H1 (cell line): ENCODE data around the gene TMEM185B.

ENCODE experiments used
- CHD2 ChIP-seq: IDR thresholded peaks from 2 replicates; pipeline ENCODE4 v1.6.1; 2012; ENCODE audit warnings: low read length, improper control_type of control experiment
- POLR2A ChIP-seq, 2 experiments: IDR thresholded peaks; 1 replicate in 1 of 2; 2 replicates in 1 of 2; pipeline ENCODE4 v1.6.1; 2011; ENCODE audit warnings: low read depth in 2 of 2, low read length in 2 of 2, mild to moderate bottlenecking in 2 of 2; ENCODE audit errors: control extremely low read depth in 1 of 2
- RFX5 ChIP-seq: IDR thresholded peaks from 2 replicates; pipeline ENCODE4 v1.6.1; 2011; ENCODE audit warnings: low read depth, low read length, improper control_type of control experiment, borderline replicate concordance
- RXRA ChIP-seq: IDR thresholded peaks from 2 replicates; pipeline ENCODE4 v1.6.1; 2011; ENCODE audit warnings: low read depth, mild to moderate bottlenecking, low read length, moderate library complexity; ENCODE audit not compliant: insufficient read depth
- TF ChIP-seq, protein P1 (sequence below), 3 experiments: IDR thresholded peaks; 1 replicate in 2 of 3; 2 replicates in 1 of 3; pipeline versions ENCODE4 v1.5.1 to v1.6.1; 2011; ENCODE audit warnings: low read length in 3 of 3, mild to moderate bottlenecking in 3 of 3, inconsistent platforms in 2 of 3, low read depth in 1 of 3, moderate library complexity in 1 of 3; ENCODE audit not compliant: insufficient read depth in 1 of 3; ENCODE audit errors: control extremely low read depth in 1 of 3
- TF ChIP-seq, protein P2 (sequence below): IDR thresholded peaks from 2 replicates; pipeline ENCODE4 v1.6.1; 2011; ENCODE audit warnings: low read length, improper control_type of control experiment

DNA sequence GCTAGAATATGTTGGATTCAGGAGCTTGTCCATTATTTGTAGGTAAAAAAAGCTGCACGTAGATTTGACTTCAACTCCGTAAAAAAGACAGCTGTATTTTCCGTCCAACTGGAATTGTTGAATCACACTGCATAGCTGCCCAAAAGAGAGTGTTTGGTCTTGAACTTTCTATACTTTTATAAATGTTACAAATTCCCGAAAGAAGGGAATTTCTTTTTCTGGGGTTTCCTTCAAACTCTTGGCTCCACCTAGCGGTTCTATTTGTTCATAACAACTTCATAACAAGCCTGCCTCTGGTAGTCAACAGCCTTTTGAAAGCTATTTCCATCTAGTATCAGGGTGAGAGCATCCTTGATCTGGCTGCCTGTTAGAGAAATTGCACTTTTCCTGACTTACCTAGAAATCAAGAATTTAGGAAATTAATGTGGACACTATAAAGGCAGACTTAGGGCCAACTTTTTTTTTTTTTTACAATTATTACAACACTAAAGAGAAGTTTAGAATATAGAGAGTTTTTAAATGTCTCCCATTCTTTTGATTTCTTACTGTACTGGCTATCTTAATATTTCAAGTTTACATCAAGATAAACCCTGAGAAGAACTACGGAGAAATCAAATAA is 48.1 kb downstream of the TMEM185B start:
- TF ChIP-seq CHD2 (no peak), RFX5 (no peak), RXRA (no peak), POLR2A (IDR thresholded peaks at IDR 0.05; ENCODE audit: control extremely low read depth in 1 of 2, low read depth in 2 of 2, low read length in 2 of 2) (no peak)
- TF ChIP-seq, protein P1, sequence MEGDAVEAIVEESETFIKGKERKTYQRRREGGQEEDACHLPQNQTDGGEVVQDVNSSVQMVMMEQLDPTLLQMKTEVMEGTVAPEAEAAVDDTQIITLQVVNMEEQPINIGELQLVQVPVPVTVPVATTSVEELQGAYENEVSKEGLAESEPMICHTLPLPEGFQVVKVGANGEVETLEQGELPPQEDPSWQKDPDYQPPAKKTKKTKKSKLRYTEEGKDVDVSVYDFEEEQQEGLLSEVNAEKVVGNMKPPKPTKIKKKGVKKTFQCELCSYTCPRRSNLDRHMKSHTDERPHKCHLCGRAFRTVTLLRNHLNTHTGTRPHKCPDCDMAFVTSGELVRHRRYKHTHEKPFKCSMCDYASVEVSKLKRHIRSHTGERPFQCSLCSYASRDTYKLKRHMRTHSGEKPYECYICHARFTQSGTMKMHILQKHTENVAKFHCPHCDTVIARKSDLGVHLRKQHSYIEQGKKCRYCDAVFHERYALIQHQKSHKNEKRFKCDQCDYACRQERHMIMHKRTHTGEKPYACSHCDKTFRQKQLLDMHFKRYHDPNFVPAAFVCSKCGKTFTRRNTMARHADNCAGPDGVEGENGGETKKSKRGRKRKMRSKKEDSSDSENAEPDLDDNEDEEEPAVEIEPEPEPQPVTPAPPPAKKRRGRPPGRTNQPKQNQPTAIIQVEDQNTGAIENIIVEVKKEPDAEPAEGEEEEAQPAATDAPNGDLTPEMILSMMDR (IDR thresholded peaks at IDR 0.05; ENCODE audit: control extremely low read depth in 1 of 3, insufficient read depth in 1 of 3, low read depth in 1 of 3, low read length in 3 of 3), result peak in 2 of 3 experiments; percentile 43 to 61; a peak in 2 of 4 replicates
- TF ChIP-seq, protein P2, sequence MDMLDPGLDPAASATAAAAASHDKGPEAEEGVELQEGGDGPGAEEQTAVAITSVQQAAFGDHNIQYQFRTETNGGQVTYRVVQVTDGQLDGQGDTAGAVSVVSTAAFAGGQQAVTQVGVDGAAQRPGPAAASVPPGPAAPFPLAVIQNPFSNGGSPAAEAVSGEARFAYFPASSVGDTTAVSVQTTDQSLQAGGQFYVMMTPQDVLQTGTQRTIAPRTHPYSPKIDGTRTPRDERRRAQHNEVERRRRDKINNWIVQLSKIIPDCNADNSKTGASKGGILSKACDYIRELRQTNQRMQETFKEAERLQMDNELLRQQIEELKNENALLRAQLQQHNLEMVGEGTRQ, result no peak
